Hepatocyte (in vitro differentiated cells): ENCODE results near the gene FMNL2.

Experiments
- EZH2 ChIP-seq: fragments of 200-600 bp; sonication (generic); IDR thresholded peaks from 2 replicates; pipeline ENCODE4 v1.6.1; 2016; ENCODE audit warnings: antibody characterized with exemption, mild to moderate bottlenecking, borderline replicate concordance
- TF ChIP-seq, protein P1 (sequence below): fragments of 200-600 bp; sonication (generic); IDR thresholded peaks from 2 replicates; pipeline ENCODE4 v1.5.1; 2016; ENCODE audit warnings: antibody characterized with exemption, mild to moderate bottlenecking; ENCODE audit not compliant: poor library complexity

DNA sequence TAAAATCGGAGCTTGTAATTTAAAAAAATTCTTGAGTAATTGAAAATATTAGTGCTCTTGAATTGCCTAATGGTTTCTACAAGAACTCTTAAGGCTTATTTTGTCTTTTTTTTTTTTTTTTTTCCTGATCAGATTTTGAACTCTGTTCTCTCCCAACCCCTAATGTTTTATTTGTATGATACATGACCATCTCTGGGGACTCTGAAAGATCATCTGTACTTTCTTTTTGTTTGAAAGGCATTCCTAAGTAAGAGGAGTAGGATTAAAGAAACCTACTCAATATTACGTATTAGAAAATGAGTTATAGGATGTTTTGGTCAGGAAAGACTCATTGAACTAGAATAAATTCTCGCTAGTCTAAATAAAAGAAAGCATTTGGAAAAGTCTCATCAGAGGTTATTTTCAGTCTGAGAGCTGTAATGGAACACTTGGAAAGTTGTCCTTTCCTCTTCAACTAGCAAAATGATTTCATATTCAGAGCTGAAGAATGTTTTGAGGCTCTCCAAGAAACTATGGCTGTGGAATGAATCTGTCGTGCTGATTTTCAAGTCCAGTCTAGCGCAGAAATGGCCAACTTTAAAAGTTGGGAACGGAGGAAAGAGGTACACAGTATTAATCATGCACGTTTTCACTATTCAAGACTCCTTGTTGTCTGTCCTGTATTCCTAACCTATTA is 199.6 kb downstream of the FMNL2 start:
- no peak for TF ChIP-seq EZH2
- TF ChIP-seq, protein P1, sequence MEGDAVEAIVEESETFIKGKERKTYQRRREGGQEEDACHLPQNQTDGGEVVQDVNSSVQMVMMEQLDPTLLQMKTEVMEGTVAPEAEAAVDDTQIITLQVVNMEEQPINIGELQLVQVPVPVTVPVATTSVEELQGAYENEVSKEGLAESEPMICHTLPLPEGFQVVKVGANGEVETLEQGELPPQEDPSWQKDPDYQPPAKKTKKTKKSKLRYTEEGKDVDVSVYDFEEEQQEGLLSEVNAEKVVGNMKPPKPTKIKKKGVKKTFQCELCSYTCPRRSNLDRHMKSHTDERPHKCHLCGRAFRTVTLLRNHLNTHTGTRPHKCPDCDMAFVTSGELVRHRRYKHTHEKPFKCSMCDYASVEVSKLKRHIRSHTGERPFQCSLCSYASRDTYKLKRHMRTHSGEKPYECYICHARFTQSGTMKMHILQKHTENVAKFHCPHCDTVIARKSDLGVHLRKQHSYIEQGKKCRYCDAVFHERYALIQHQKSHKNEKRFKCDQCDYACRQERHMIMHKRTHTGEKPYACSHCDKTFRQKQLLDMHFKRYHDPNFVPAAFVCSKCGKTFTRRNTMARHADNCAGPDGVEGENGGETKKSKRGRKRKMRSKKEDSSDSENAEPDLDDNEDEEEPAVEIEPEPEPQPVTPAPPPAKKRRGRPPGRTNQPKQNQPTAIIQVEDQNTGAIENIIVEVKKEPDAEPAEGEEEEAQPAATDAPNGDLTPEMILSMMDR: no peak
